ENCODE data around the gene TLR4.

TLR4 gene

GRCh38 chr9:117678871-117679270 lies 25.3 kb upstream of the TLR4 start:
- TF ChIP-seq CTBP1 (IDR thresholded peaks at IDR 0.05; ENCODE audit: borderline replicate concordance) (no peak), FOXM1 (IDR thresholded peaks at IDR 0.05; ENCODE audit: borderline replicate concordance) (no peak), ARNT (IDR thresholded peaks at IDR 0.05) (no peak), ELF4 (IDR thresholded peaks at IDR 0.05) (no peak), LEF1 (IDR thresholded peaks at IDR 0.05; ENCODE audit: borderline replicate concordance) (no peak)
- CTCF ChIA-PET = no interaction called here
- POLR2A ChIA-PET = no interaction called here
- DNase-seq (ENCODE audit: extremely low spot score) = no peak

GRCh38 chr9:117679416-117679815 lies 24.8 kb upstream of the TLR4 start:
- ChIA-PET POLR2A (no interaction called here), CTCF (no interaction called here)
- TF ChIP-seq NFRKB (IDR thresholded peaks at IDR 0.05) (no peak), HDGF (IDR thresholded peaks at IDR 0.05; ENCODE audit: borderline replicate concordance) (no peak), L3MBTL2 (conservative IDR thresholded peaks at IDR 0.05) (no peak), PKNOX1 (IDR thresholded peaks at IDR 0.05) (no peak), FOXK2 (IDR thresholded peaks at IDR 0.05) (no peak), SUZ12 (IDR thresholded peaks at IDR 0.05) (no peak), FOXA1 (IDR thresholded peaks at IDR 0.05) (no peak), SP1 (IDR thresholded peaks at IDR 0.05) (no peak)
- DNase-seq (ENCODE audit: extremely low spot score) = no peak

- DNase-seq (ENCODE audit: extremely low spot score) = no peak
- no peak for TF ChIP-seq PKNOX1 (IDR thresholded peaks at IDR 0.05)
- no peak for TF ChIP-seq HDGF (IDR thresholded peaks at IDR 0.05; ENCODE audit: borderline replicate concordance)
- no peak for TF ChIP-seq SP1 (IDR thresholded peaks at IDR 0.05)
- no peak for TF ChIP-seq FOXK2 (IDR thresholded peaks at IDR 0.05)
- TF ChIP-seq TARDBP (IDR thresholded peaks at IDR 0.05) = no peak
- no peak for TF ChIP-seq CTBP1 (IDR thresholded peaks at IDR 0.05; ENCODE audit: borderline replicate concordance)
- ChIA-PET CTCF (no interaction called here), POLR2A (no interaction called here)
Observed at GRCh38 chr9:117681888-117682287, 22.3 kb upstream of the TLR4 start.

- DNase-seq (ENCODE audit: extremely low spot score) = no peak
- TF ChIP-seq TARDBP (IDR thresholded peaks at IDR 0.05) = no peak
- no peak for TF ChIP-seq FOXM1 (IDR thresholded peaks at IDR 0.05; ENCODE audit: borderline replicate concordance)
- no peak for TF ChIP-seq SP1 (IDR thresholded peaks at IDR 0.05)
- TF ChIP-seq SUZ12 (IDR thresholded peaks at IDR 0.05) = no peak
- no peak for TF ChIP-seq NFRKB (IDR thresholded peaks at IDR 0.05)
- no peak for TF ChIP-seq ZNF384 (IDR thresholded peaks at IDR 0.05)
- TF ChIP-seq LEF1 (IDR thresholded peaks at IDR 0.05; ENCODE audit: borderline replicate concordance) = no peak
- TF ChIP-seq FOXA1 (IDR thresholded peaks at IDR 0.05) = no peak
- no peak for TF ChIP-seq ARNT (IDR thresholded peaks at IDR 0.05)
- TF ChIP-seq PKNOX1 (IDR thresholded peaks at IDR 0.05) = no peak
- no peak for TF ChIP-seq CTBP1 (IDR thresholded peaks at IDR 0.05; ENCODE audit: borderline replicate concordance)
- no peak for TF ChIP-seq FOXK2 (IDR thresholded peaks at IDR 0.05)
- no peak for TF ChIP-seq ELF4 (IDR thresholded peaks at IDR 0.05)
- no peak for TF ChIP-seq L3MBTL2 (conservative IDR thresholded peaks at IDR 0.05)
- no peak for TF ChIP-seq BHLHE40 (IDR thresholded peaks at IDR 0.05; ENCODE audit: borderline replicate concordance)
- no peak for TF ChIP-seq HDGF (IDR thresholded peaks at IDR 0.05; ENCODE audit: borderline replicate concordance)
- ChIA-PET POLR2A (no interaction called here), CTCF (no interaction called here)
Observed at GRCh38 chr9:117682955-117683710, 21.1 kb upstream of the TLR4 start.

GRCh38 chr9:117687532-117687931 lies 16.7 kb upstream of the TLR4 start:
- ChIA-PET CTCF (no interaction called here), POLR2A (no interaction called here)

More at GRCh38 chr9:117687532-117687931, 16.7 kb upstream of the TLR4 start:
- DNase-seq (ENCODE audit: extremely low spot score) = no peak
- TF ChIP-seq CTBP1 (IDR thresholded peaks at IDR 0.05; ENCODE audit: borderline replicate concordance) (no peak), BHLHE40 (IDR thresholded peaks at IDR 0.05; ENCODE audit: borderline replicate concordance) (no peak), ELF4 (IDR thresholded peaks at IDR 0.05) (no peak), L3MBTL2 (conservative IDR thresholded peaks at IDR 0.05) (no peak), SUZ12 (IDR thresholded peaks at IDR 0.05) (no peak), PKNOX1 (IDR thresholded peaks at IDR 0.05) (no peak), FOXK2 (IDR thresholded peaks at IDR 0.05) (no peak), NFRKB (IDR thresholded peaks at IDR 0.05) (no peak), LEF1 (IDR thresholded peaks at IDR 0.05; ENCODE audit: borderline replicate concordance) (no peak), SP1 (IDR thresholded peaks at IDR 0.05) (no peak)
